Neural progenitor cell (in vitro differentiated cells): ENCODE data around the gene CREBBP. TPM values are rescaled to one million over a fixed set of nuclear protein-coding genes. Genes with fewer than 3 reads are reported as not detected.

ENCODE experiments used
- DNase-seq: peaks from one replicate; pipeline ENCODE4 v3.0.0-alpha.2; 2016; ENCODE audit warnings: low spot score
- H2AFZ ChIP-seq: fragments of 200-600 bp; sonication (generic); replicated peaks from 2 replicates; pipeline ENCODE4 v1.6.1; 2016; ENCODE audit warnings: antibody characterized with exemption
- H3F3A ChIP-seq: fragments of 200-600 bp; sonication (generic); 2 replicates; pipeline ENCODE4 v1.6.1; 2016; ENCODE audit warnings: antibody characterized with exemption, low read depth
- H3K27ac ChIP-seq: fragments of 200-600 bp; sonication (generic); 2 replicates; pipeline ENCODE4 v1.5.1; 2016; ENCODE audit warnings: mild to moderate bottlenecking
- H3K27me3 ChIP-seq: fragments of 200-600 bp; sonication (generic); 2 replicates; pipeline ENCODE4 v1.6.1; 2016; ENCODE audit warnings: mild to moderate bottlenecking, moderate library complexity
- H3K36me3 ChIP-seq: fragments of 200-600 bp; sonication (generic); 2 replicates; pipeline ENCODE4 v1.5.1; 2016
- H3K4me1 ChIP-seq: fragments of 200-600 bp; sonication (generic); 2 replicates; pipeline ENCODE4 v1.6.1; 2016; ENCODE audit warnings: mixed run types
- H3K4me2 ChIP-seq: fragments of 200-600 bp; sonication (generic); 2 replicates; pipeline ENCODE4 v1.6.1; 2016
- H3K4me3 ChIP-seq: fragments of 200-600 bp; sonication (generic); 2 replicates; pipeline ENCODE4 v1.5.1; 2016
- H3K79me2 ChIP-seq: fragments of 200-600 bp; sonication (generic); 2 replicates; pipeline ENCODE4 v1.6.1; 2016; ENCODE audit warnings: low read depth
- H3K9ac ChIP-seq: fragments of 200-600 bp; sonication (generic); 2 replicates; pipeline ENCODE4 v1.6.1; 2016
- H3K9me3 ChIP-seq: fragments of 200-600 bp; sonication (generic); 2 replicates; pipeline ENCODE4 v1.5.1; 2016; ENCODE audit warnings: low read depth
- H4K20me1 ChIP-seq: fragments of 200-600 bp; sonication (generic); 2 replicates; pipeline ENCODE4 v1.6.1; 2016; ENCODE audit warnings: low read depth
- H3K27ac Mint-ChIP-seq: 3 replicates; pipeline ENCODE4 v1.8.0; 2021; ENCODE audit warnings: mixed read lengths
- H3K27me3 Mint-ChIP-seq: 2 replicates; pipeline ENCODE4 v1.8.0; 2022; ENCODE audit warnings: low read depth, mild to moderate bottlenecking, inconsistent platforms, moderate library complexity, mixed read lengths; ENCODE audit not compliant: insufficient read depth
- H3K36me3 Mint-ChIP-seq: 3 replicates; pipeline ENCODE4 v1.8.0; 2021; ENCODE audit warnings: mixed read lengths
- H3K4me1 Mint-ChIP-seq: 3 replicates; pipeline ENCODE4 v1.8.0; 2021; ENCODE audit warnings: mixed read lengths
- H3K4me3 Mint-ChIP-seq: 3 replicates; pipeline ENCODE4 v1.8.0; 2021; ENCODE audit warnings: mild to moderate bottlenecking, moderate library complexity, mixed read lengths
- H3K9me3 Mint-ChIP-seq: 3 replicates; pipeline ENCODE4 v1.8.0; 2020; ENCODE audit warnings: mixed read lengths
- EZH2 ChIP-seq: fragments of 200-600 bp; sonication (generic); IDR thresholded peaks from 2 replicates; pipeline ENCODE4 v1.6.1; 2017; ENCODE audit warnings: antibody characterized with exemption, mild to moderate bottlenecking, moderate library complexity
- EZH2phosphoT487 ChIP-seq: fragments of 200-600 bp; sonication (generic); IDR thresholded peaks from 2 replicates; pipeline ENCODE4 v1.6.1; 2017; ENCODE audit warnings: antibody characterized with exemption
- total RNA-seq: library from RNA; depleted of rRNA; stranded (reverse); fragments of >200 nt; gene quantifications from 2 replicates; pipeline ENCODE4 v1.2.3, GENCODE V29; 2015; ENCODE audit warnings: low replicate concordance
- TF ChIP-seq, protein P1 (sequence below): fragments of 200-600 bp; sonication (generic); IDR thresholded peaks from 2 replicates; pipeline ENCODE4 v1.5.1; 2017; ENCODE audit warnings: antibody characterized with exemption, mild to moderate bottlenecking

Gene CREBBP
- total RNA-seq, 1 donor from 2014 or later = 60.6 TPM

DNA sequence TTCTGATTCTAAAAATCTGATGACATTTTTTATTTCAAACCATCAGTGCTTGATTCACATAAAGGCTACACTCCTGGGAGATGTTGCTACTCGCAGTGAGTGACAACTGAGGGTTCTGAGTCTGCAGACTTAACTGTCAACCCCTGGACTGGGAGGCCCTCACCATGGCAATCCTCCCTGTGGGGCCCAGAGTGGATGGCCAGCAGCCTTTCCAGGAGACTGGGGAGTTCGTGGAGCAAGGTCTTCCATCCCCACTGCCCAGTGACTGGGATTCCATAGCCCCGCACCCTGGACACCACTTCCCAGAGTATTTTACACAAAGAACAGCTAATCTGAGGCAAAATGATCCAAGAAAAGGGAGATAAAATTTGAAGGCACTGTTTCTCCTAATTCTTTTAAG, 59.3 kb downstream of the CREBBP start:
- no peak overlapping the region for H3K27ac Mint-ChIP-seq
- H3K27me3 ChIP-seq = no peaks in the 10 kb centered on the region
- peaks cover 23% of the 10 kb centered on the region for H3K36me3 Mint-ChIP-seq
- H2AFZ ChIP-seq = no peak overlapping the region
- TF ChIP-seq EZH2phosphoT487 (no peak), EZH2 (no peak)
- TF ChIP-seq, protein P1, sequence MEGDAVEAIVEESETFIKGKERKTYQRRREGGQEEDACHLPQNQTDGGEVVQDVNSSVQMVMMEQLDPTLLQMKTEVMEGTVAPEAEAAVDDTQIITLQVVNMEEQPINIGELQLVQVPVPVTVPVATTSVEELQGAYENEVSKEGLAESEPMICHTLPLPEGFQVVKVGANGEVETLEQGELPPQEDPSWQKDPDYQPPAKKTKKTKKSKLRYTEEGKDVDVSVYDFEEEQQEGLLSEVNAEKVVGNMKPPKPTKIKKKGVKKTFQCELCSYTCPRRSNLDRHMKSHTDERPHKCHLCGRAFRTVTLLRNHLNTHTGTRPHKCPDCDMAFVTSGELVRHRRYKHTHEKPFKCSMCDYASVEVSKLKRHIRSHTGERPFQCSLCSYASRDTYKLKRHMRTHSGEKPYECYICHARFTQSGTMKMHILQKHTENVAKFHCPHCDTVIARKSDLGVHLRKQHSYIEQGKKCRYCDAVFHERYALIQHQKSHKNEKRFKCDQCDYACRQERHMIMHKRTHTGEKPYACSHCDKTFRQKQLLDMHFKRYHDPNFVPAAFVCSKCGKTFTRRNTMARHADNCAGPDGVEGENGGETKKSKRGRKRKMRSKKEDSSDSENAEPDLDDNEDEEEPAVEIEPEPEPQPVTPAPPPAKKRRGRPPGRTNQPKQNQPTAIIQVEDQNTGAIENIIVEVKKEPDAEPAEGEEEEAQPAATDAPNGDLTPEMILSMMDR = no peak
- H3K4me1 ChIP-seq = peaks cover 39% of the 10 kb centered on the region
- no peak overlapping the region for H3K4me2 ChIP-seq
- H3K27ac ChIP-seq = no peak overlapping the region
- no peaks in the 10 kb centered on the region for H3K36me3 ChIP-seq
- H3F3A ChIP-seq = peaks cover 9% of the 10 kb centered on the region
- H3K4me1 Mint-ChIP-seq = peaks cover 44% of the 10 kb centered on the region
- no peak overlapping the region for H3K9ac ChIP-seq
- H3K4me3 Mint-ChIP-seq = no peak overlapping the region
- peaks cover 100% of the 10 kb centered on the region for H4K20me1 ChIP-seq
- peaks cover 7% of the 10 kb centered on the region for H3K9me3 Mint-ChIP-seq
- H3K4me3 ChIP-seq = no peak overlapping the region
- H3K27me3 Mint-ChIP-seq = peaks cover 7% of the 10 kb centered on the region
- no peak for DNase-seq
- no peaks in the 10 kb centered on the region for H3K9me3 ChIP-seq
- H3K79me2 ChIP-seq = peaks cover 100% of the 10 kb centered on the region

DNA sequence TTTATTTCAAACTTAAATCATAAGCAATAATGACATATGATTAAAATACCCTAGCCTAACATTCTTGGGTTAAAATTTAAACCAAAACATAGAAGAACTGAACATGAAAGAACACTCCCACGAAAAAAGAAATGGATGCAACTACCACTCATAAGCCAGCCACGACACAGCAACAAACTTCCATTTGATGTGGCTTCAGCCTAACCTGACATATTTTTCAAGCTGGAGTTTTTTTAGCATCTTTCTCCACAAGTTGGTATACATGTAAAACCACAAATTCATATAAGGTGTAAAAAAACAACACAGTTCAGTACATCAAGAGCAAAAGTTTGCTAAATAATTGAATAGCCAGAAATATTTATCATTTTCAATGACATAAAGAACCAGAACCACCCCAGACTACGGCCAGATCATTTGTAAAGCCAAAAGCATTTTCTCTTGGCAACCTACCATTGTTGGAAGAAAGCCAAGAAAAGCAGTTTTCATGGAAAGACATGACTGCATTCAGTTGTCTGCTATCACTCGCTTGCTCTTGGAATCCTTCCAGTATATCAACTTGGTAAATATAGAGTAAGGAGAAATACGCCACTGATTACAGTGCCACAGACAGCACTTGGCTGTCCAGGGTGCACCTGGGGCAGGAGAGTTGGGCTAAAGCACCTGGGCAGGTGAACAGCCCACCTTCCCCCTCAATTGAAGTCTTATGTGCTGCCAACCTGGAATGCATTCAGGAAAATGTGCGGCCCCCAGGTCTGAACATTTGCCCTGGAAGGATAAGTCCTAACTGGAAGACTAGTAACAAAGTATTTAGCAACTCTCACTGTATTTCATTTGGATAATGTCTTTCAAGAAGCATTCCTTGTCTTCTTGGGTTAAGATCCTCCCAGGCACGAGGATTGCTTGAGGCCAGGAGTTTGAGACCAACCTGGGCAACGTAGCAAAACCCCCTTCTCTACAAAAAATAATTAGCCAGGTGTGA, 60.5 kb downstream of the CREBBP start:
- Mint-ChIP-seq H3K27ac (no peak overlapping the region), H3K36me3 (peaks cover 26% of the 10 kb centered on the region), H3K4me3 (no peak overlapping the region), H3K9me3 (peaks cover 7% of the 10 kb centered on the region), H3K27me3 (peaks cover 7% of the 10 kb centered on the region), H3K4me1 (peaks cover 47% of the 10 kb centered on the region)
- Histone ChIP-seq H3K9me3 (no peaks in the 10 kb centered on the region), H4K20me1 (peaks cover 100% of the 10 kb centered on the region), H3K9ac (no peak overlapping the region), H3F3A (peaks cover 6% of the 10 kb centered on the region), H2AFZ (no peak overlapping the region), H3K4me3 (no peak overlapping the region), H3K27me3 (no peaks in the 10 kb centered on the region), H3K79me2 (peaks cover 100% of the 10 kb centered on the region), H3K27ac (no peak overlapping the region), H3K36me3 (no peaks in the 10 kb centered on the region), H3K4me1 (peaks cover 46% of the 10 kb centered on the region), H3K4me2 (no peak overlapping the region)
- no peak for DNase-seq
- TF ChIP-seq, protein P1 = no peak
- TF ChIP-seq EZH2 = no peak
- TF ChIP-seq EZH2phosphoT487 = no peak

DNA sequence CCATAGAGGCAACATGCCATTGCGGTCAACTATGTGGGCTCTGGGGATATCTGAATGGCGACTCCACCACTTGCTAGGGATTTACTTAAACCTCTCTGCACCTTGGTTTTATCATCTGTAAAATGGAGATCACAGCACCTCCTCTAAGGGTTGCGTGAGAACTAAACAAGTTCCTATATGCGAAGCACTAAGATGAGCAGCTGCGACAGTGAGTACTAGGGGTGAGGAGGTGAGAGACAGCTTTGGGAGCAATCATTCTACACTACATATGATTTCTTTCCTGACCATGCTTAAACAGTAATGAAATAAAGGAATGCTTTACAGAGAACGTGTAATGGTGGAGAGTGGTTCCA, 61.4 kb downstream of the CREBBP start:
- H3K27ac ChIP-seq = no peak overlapping the region
- H3F3A ChIP-seq = peaks cover 6% of the 10 kb centered on the region
- Mint-ChIP-seq H3K9me3 (peaks cover 7% of the 10 kb centered on the region), H3K36me3 (peaks cover 25% of the 10 kb centered on the region), H3K27me3 (peaks cover 6% of the 10 kb centered on the region), H3K4me1 (peaks cover 40% of the 10 kb centered on the region), H3K27ac (no peak overlapping the region), H3K4me3 (no peak overlapping the region)
- H3K4me1 ChIP-seq = peaks cover 42% of the 10 kb centered on the region
- no peaks in the 10 kb centered on the region for H3K27me3 ChIP-seq
- no peak overlapping the region for H2AFZ ChIP-seq
- H3K79me2 ChIP-seq = peaks cover 100% of the 10 kb centered on the region
- no peak overlapping the region for H3K9ac ChIP-seq
- no peak overlapping the region for H3K4me2 ChIP-seq
- no peak for DNase-seq
- H3K9me3 ChIP-seq = no peaks in the 10 kb centered on the region
- H4K20me1 ChIP-seq = peaks cover 100% of the 10 kb centered on the region
- no peaks in the 10 kb centered on the region for H3K36me3 ChIP-seq
- TF ChIP-seq, protein P1 = no peak
- TF ChIP-seq EZH2phosphoT487 (no peak), EZH2 (no peak)
- no peak overlapping the region for H3K4me3 ChIP-seq
